Fibroblast of pulmonary artery (primary cell): Measurements from ENCODE around the gene MFN2.

Experiments used
- DNase-seq: peaks from one replicate; pipeline ENCODE4 v3.0.0-alpha.2; 2010; ENCODE audit warnings: low read depth
- H3K4me3 ChIP-seq: replicated peaks from 2 replicates; pipeline ENCODE4 v1.5.1; 2011; ENCODE audit warnings: low read depth, mild to moderate bottlenecking, control low read depth, low read length, moderate library complexity
- TF ChIP-seq, protein P1 (sequence below): IDR thresholded peaks from 2 replicates; pipeline ENCODE4 v1.5.1; 2011; ENCODE audit warnings: mild to moderate bottlenecking, control low read depth, low read length, inconsistent platforms; ENCODE audit errors: missing control alignments

Gene MFN2

DNA sequence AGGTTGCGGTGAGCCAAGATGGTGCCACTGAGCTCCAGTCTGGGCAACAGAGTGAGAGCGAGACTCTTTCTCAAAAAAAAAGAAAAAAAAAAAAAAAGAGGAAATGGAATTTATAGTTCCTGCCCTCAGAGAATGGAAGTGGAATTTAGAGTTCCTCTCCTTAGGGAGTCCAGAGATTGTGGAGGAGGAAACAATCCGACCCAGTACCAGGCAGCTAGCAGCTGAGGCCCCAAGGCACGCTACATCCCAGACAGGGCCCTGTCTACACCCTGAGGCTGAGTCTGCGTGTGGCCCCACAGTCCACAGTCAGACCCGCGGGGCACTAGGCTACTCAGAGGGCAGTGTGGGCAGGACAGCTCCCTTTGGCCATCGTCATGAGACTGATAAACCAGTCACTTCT lies 1.9 kb upstream of the MFN2 start:
- no peak overlapping the region for H3K4me3 ChIP-seq
- no peak for DNase-seq
- TF ChIP-seq, protein P1, sequence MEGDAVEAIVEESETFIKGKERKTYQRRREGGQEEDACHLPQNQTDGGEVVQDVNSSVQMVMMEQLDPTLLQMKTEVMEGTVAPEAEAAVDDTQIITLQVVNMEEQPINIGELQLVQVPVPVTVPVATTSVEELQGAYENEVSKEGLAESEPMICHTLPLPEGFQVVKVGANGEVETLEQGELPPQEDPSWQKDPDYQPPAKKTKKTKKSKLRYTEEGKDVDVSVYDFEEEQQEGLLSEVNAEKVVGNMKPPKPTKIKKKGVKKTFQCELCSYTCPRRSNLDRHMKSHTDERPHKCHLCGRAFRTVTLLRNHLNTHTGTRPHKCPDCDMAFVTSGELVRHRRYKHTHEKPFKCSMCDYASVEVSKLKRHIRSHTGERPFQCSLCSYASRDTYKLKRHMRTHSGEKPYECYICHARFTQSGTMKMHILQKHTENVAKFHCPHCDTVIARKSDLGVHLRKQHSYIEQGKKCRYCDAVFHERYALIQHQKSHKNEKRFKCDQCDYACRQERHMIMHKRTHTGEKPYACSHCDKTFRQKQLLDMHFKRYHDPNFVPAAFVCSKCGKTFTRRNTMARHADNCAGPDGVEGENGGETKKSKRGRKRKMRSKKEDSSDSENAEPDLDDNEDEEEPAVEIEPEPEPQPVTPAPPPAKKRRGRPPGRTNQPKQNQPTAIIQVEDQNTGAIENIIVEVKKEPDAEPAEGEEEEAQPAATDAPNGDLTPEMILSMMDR: no peak

- DNase-seq: no peak
- peak overlapping the region; percentile 96 for H3K4me3 ChIP-seq
- TF ChIP-seq, protein P1: no peak
Observed at GRCh38 chr1:11979028-11979850, 1.0 kb upstream of the MFN2 start.

- H3K4me3 ChIP-seq: peak overlapping the region; percentile 96
- TF ChIP-seq, protein P1: no peak
- DNase-seq: no peak
Observed at GRCh38 chr1:11980676-11980972, 380 bp downstream of the MFN2 start.

DNA sequence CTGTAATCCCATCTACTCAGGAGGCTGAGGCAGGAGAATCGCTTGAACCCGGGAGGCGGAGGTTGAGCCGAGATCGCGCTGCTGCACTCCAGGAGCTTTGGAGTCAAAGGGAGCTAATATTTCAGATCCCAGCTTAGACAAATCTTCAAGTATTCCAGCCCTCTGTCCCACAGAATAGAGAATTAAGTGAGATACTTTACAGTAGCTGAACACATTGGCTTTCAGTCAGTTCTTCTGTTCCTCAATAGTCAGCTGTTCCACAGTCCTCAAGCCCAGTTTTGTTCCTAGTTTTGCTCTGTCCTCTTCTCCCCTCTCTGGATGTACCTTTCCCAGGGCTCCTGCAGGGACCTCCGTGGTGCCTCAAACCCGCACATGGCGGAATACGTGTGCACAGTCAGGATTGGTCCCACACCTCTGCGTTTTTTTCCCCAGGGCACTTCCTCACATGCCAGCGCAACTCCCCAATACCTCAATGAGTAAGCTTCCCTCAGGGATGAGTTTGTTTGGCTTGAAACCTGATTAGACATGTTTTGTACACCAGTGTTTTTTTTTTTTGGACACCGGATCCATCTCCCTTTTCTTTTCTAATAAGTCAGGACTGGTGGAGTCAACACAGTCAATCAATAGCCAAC lies 1.2 kb downstream of the MFN2 start:
- TF ChIP-seq, protein P1: no peak
- DNase-seq: no peak
- peak overlapping the region; percentile 96 for H3K4me3 ChIP-seq

GRCh38 chr1:11982010-11982392 lies 1.8 kb downstream of the MFN2 start:
- TF ChIP-seq, protein P1: peak; percentile 67
- peak; percentile 69 for DNase-seq
- H3K4me3 ChIP-seq: no peak overlapping the region

DNA sequence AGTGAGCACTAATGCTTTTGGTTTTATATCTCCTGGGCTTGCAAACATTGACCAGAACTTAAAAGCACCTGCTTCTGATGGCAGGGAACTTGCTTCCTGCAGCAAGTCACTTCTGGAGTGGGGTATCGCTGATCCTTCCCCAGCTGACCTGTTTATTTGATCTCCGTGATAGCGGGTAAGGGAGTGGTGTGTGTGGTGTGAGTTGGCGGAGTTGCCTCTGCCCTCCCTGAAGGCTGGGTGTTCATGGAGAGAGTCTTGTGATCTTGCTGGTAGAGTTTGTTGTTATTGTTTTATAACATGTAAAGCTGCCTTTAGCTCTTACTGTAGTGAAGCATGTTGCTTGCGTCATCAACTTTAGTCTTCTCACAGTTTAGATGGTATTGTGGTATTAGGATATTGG lies 3.9 kb downstream of the MFN2 start:
- TF ChIP-seq, protein P1: no peak
- no peak overlapping the region for H3K4me3 ChIP-seq
- DNase-seq: no peak
